Thymus (tissue), 11 donors: ENCODE results near the gene MAP2K3. TPM values are rescaled to one million over a fixed set of nuclear protein-coding genes. Genes with fewer than 3 reads are reported as not detected.
"Not testable (repeated sequence)": the region's sequence is repeated elsewhere in the genome, so short reads cannot be mapped to it uniquely, and the experiment has no call there.

Source experiments
- DNase-seq, 9 donors: peaks; one replicate each; pipeline ENCODE4 v3.0.0-alpha.2; 2013; ENCODE audit warnings: low spot score in 9 of 9, low read depth in 6 of 9, missing footprints in 1 of 9
- H3K27ac ChIP-seq, 2 donors: one replicate each; pipeline ENCODE4 v1.5.1; 2013; ENCODE audit warnings: control low read depth in 1 of 2, low read depth in 1 of 2, low read length in 1 of 2, mild to moderate bottlenecking in 1 of 2, moderate library complexity in 1 of 2
- H3K27me3 ChIP-seq, 2 donors: one replicate each; pipeline ENCODE4 v1.5.1; 2013; ENCODE audit warnings: low read length in 1 of 2; ENCODE audit not compliant: control insufficient read depth in 2 of 2, insufficient read depth in 1 of 2
- H3K36me3 ChIP-seq, 2 donors: one replicate each; pipeline ENCODE4 v1.5.1; 2013; ENCODE audit warnings: low read length in 1 of 2, mild to moderate bottlenecking in 1 of 2, moderate library complexity in 1 of 2; ENCODE audit not compliant: control insufficient read depth in 2 of 2, insufficient read depth in 2 of 2
- H3K4me1 ChIP-seq, 2 donors: one replicate each; pipeline ENCODE4 v1.5.1; 2013; ENCODE audit warnings: low read length in 2 of 2; ENCODE audit not compliant: control insufficient read depth in 2 of 2, insufficient read depth in 2 of 2
- H3K4me3 ChIP-seq, 2 donors: one replicate each; pipeline ENCODE4 v1.5.1; 2013; ENCODE audit warnings: low read length in 2 of 2, control low read depth in 1 of 2, mild to moderate bottlenecking in 1 of 2
- H3K9me3 ChIP-seq, 2 donors: one replicate each; pipeline ENCODE4 v1.5.1; 2013; ENCODE audit warnings: low read length in 1 of 2, mild to moderate bottlenecking in 1 of 2; ENCODE audit not compliant: control insufficient read depth in 2 of 2, insufficient read depth in 1 of 2
- WGBS: extraction: QIAGEN DNeasy Blood & Tissue Kit; methylation state at CpG from one replicate; pipeline ENCODE4 v1.1.7; 2013; 5-methylcytosine and 5-hydroxymethylcytosine counted together
- polyA plus RNA-seq: library from polyadenylated mRNA; stranded (reverse); fragments of 200-250 nt; gene quantifications from one replicate; pipeline ENCODE4 v1.2.3, GENCODE V29; 2013
- total RNA-seq: library from RNA; stranded (reverse); fragments of 120-200 nt; gene quantifications from one replicate; pipeline ENCODE4 v1.2.4, GENCODE V29; 2013
- donor health status: healthy.

MAP2K3 gene
- total and polyA plus RNA-seq, 2 donors = 9.1 to 33.4 TPM

- not testable (repeated sequence) for DNase-seq, H3K27ac ChIP-seq, H3K27me3 ChIP-seq, H3K4me3 ChIP-seq, H3K9me3 ChIP-seq, H3K4me1 ChIP-seq
- 92% methylated on average over 7 of the region's 7 CpGs for WGBS
- peaks cover 0 to 15% of the 10 kb centered on the region in 2 donors for H3K36me3 ChIP-seq
Measured at GRCh38 chr17:21318856-21319255, 34.3 kb downstream of the MAP2K3 start.

- H3K4me3 ChIP-seq, H3K9me3 ChIP-seq, H3K27ac ChIP-seq, H3K4me1 ChIP-seq, DNase-seq, H3K27me3 ChIP-seq: not testable (repeated sequence)
- peaks cover 0 to 11% of the 10 kb centered on the region in 2 donors for H3K36me3 ChIP-seq
- 89% methylated on average over 4 of the region's 4 CpGs for WGBS
Measured at GRCh38 chr17:21319256-21319655, 34.7 kb downstream of the MAP2K3 start.

GRCh38 chr17:21319686-21320375 lies 35.3 kb downstream of the MAP2K3 start:
- not testable (repeated sequence) for DNase-seq, H3K36me3 ChIP-seq
- 84% methylated on average over 11 of the region's 11 CpGs for WGBS

GRCh38 chr17:21320430-21320829 lies 35.9 kb downstream of the MAP2K3 start:
- not testable (repeated sequence) for H3K27me3 ChIP-seq, H3K36me3 ChIP-seq, H3K27ac ChIP-seq, H3K4me3 ChIP-seq, H3K9me3 ChIP-seq, H3K4me1 ChIP-seq, DNase-seq
- 92% methylated on average over 4 of the region's 4 CpGs for WGBS

More at GRCh38 chr17:21319686-21320375, 35.3 kb downstream of the MAP2K3 start:
- H3K27ac ChIP-seq, H3K4me1 ChIP-seq, H3K4me3 ChIP-seq, H3K27me3 ChIP-seq, H3K9me3 ChIP-seq: not testable (repeated sequence)

GRCh38 chr17:21321061-21321460 lies 36.5 kb downstream of the MAP2K3 start:
- not testable (repeated sequence) for H3K36me3 ChIP-seq, H3K27ac ChIP-seq, DNase-seq, H3K27me3 ChIP-seq, H3K9me3 ChIP-seq, H3K4me1 ChIP-seq, H3K4me3 ChIP-seq
- 81% methylated on average over 9 of the region's 9 CpGs for WGBS

- not testable (repeated sequence) for H3K27ac ChIP-seq, H3K4me1 ChIP-seq, H3K4me3 ChIP-seq, H3K9me3 ChIP-seq, H3K27me3 ChIP-seq, DNase-seq, H3K36me3 ChIP-seq
- WGBS = 85% methylated on average over 9 of the region's 9 CpGs
Measured at GRCh38 chr17:21321744-21322191, 37.3 kb downstream of the MAP2K3 start.

- H3K27ac ChIP-seq, H3K9me3 ChIP-seq, H3K27me3 ChIP-seq, H3K36me3 ChIP-seq, H3K4me1 ChIP-seq, DNase-seq: not testable (repeated sequence)
- 60% methylated on average over 33 of the region's 37 CpGs for WGBS
- peak overlapping the region; percentile 54 to 57 for H3K4me3 ChIP-seq
Measured at GRCh38 chr17:21323257-21324111, 39.0 kb downstream of the MAP2K3 start.

GRCh38 chr17:21324741-21325140 lies 40.2 kb downstream of the MAP2K3 start:
- not testable (repeated sequence) for H3K9me3 ChIP-seq, H3K36me3 ChIP-seq, H3K4me1 ChIP-seq, H3K4me3 ChIP-seq, H3K27me3 ChIP-seq, DNase-seq, H3K27ac ChIP-seq
- WGBS = 93% methylated on average over 5 of the region's 5 CpGs

GRCh38 chr17:21327921-21328320 lies 43.4 kb downstream of the MAP2K3 start:
- not testable (repeated sequence) for H3K27me3 ChIP-seq, DNase-seq, H3K36me3 ChIP-seq, H3K9me3 ChIP-seq, H3K4me1 ChIP-seq, H3K4me3 ChIP-seq, H3K27ac ChIP-seq
- WGBS = 89% methylated on average over 1 of the region's 1 CpG
